Right lobe of liver (tissue), 6 donors: ENCODE data around the gene SLC4A4. TPM values are rescaled to one million over a fixed set of nuclear protein-coding genes. Genes with fewer than 3 reads are reported as not detected.

ENCODE experiments used
- ATAC-seq, 4 donors: fragments of 200-7000 bp; cut with Tn5 transposase; one replicate each; pipeline ENCODE4 v1.9.1; 2020; ENCODE audit warnings: mild to moderate bottlenecking in 4 of 4, moderate library complexity in 4 of 4
- DNase-seq, 3 donors: peaks; one replicate each; pipeline ENCODE4 v3.0.0-alpha.2; 2020
- H3K27ac ChIP-seq, 3 donors: fragments of 200-600 bp; one replicate each; pipeline ENCODE4 v1.8.0; 2022
- H3K27me3 ChIP-seq, 2 donors: fragments of 200-600 bp; one replicate each; pipeline ENCODE4 v1.8.0; 2022
- H3K36me3 ChIP-seq, 4 donors: fragments of 200-600 bp; sonication (generic) in 1 of 4; one replicate each; pipeline versions ENCODE4 v1.5.1 to v1.8.0; 2017 to 2022; ENCODE audit warnings: control low read depth in 1 of 4
- H3K4me1 ChIP-seq, 4 donors: fragments of 200-600 bp; sonication (generic) in 1 of 4; one replicate each; pipeline versions ENCODE4 v1.5.1 to v1.8.0; 2017 to 2022; ENCODE audit warnings: control low read depth in 1 of 4
- H3K4me3 ChIP-seq, 3 donors: fragments of 200-600 bp; one replicate each; pipeline ENCODE4 v1.8.0; 2022
- H3K9me3 ChIP-seq, 4 donors: fragments of 200-600 bp; sonication (generic) in 1 of 4; one replicate each; pipeline versions ENCODE4 v1.5.1 to v1.8.0; 2017 to 2022; ENCODE audit warnings: control low read depth in 1 of 4
- CTCF ChIP-seq, 4 donors: fragments of 200-600 bp in 3 of 4; fragments of 450-650 bp in 1 of 4; IDR thresholded peaks; one replicate each; pipeline versions ENCODE4 v1.5.1 to v1.8.0; 2016 to 2022; ENCODE audit warnings: antibody characterized with exemption in 4 of 4, mild to moderate bottlenecking in 2 of 4
- POLR2A ChIP-seq: fragments of 450-650 bp; IDR thresholded peaks from one replicate; pipeline ENCODE4 v1.6.1; 2017; ENCODE audit warnings: antibody characterized with exemption, mild to moderate bottlenecking
- WGBS: methylation state at CpG from one replicate; pipeline ENCODE4 v1.1.6; 2018; ENCODE audit warnings: low coverage, low lambda C conversion rate; ENCODE audit not compliant: insufficient coverage; ENCODE audit errors: missing lambda C conversion rate; 5-methylcytosine and 5-hydroxymethylcytosine counted together
- intact Hi-C, 2 donors: fragments of 100-400 bp; cut with DNase I; formaldehyde crosslinking; loops; one replicate each; pipeline versions ENCODE4 v1.11.2 to v1.14.1; 2022
- total RNA-seq, 6 experiments: library from RNA; depleted of rRNA in 2 of 6; stranded (reverse); fragments of >200 nt in 2 of 6; fragmentation: NEBNext Ultra II Directional in 3 of 6; extraction: Animal tissue kit (Norgen Biotek cat#: 25700) in 3 of 6; gene quantifications; one replicate each; pipeline versions ENCODE4 v1.1.0 to v1.2.4, GENCODE V29; 2016 to 2023
- donor health status: DM: no; HTN: yes; CAD: no.
- donor health status: DM: no; HTN: no; CAD: no.
- donor health status: DM: no; HTN: no; CAD: no.
- donor health status: DM: no; HTN: yes; CAD: no.
- donor health status: DM: no; HTN: yes; CAD: no.

The SLC4A4 gene
- total RNA-seq, 6 experiments from 2014 or later: 16.5 to 28.7 (median 24.4) TPM

- 31% methylated on average over 2 of the region's 2 CpGs for WGBS
- no peak for DNase-seq
- ATAC-seq: peak in 3 of 4 donors; percentile 39 to 66 (median 52)
- Histone ChIP-seq H3K4me1 (peaks cover 0 to 17% (median 0%) of the 10 kb centered on the region in 4 donors), H3K27me3 (no peaks in the 10 kb centered on the region), H3K9me3 (no peaks in the 10 kb centered on the region), H3K4me3 (peak overlapping the region in 1 of 3 donors; percentile 3), H3K36me3 (no peaks in the 10 kb centered on the region), H3K27ac (peak overlapping the region in 2 of 3 donors; percentile 45 to 52)
- TF ChIP-seq CTCF (IDR thresholded peaks at IDR 0.05) (no peak), POLR2A (no peak)
- intact Hi-C loops: no loop called here
Observed at GRCh38 chr4:71440612-71441011, 101.8 kb downstream of the SLC4A4 start.

- ATAC-seq (peak; percentile 81 to 86 (median 84)), DNase-seq (peak in 2 of 3 donors; percentile 40 to 52)
- 32% methylated on average over 5 of the region's 5 CpGs for WGBS
- Histone ChIP-seq H3K27me3 (no peaks in the 10 kb centered on the region), H3K27ac (peak overlapping the region in 2 of 3 donors; percentile 45 to 52), H3K9me3 (no peaks in the 10 kb centered on the region), H3K36me3 (no peaks in the 10 kb centered on the region), H3K4me3 (peak overlapping the region in 2 of 3 donors; percentile 3), H3K4me1 (peaks cover 0 to 26% (median 2%) of the 10 kb centered on the region in 4 donors)
- TF ChIP-seq CTCF (IDR thresholded peaks at IDR 0.05): no peak
- no peak for TF ChIP-seq POLR2A
- intact Hi-C loops: no loop called here
Observed at GRCh38 chr4:71441186-71442169, 102.7 kb downstream of the SLC4A4 start.

GRCh38 chr4:71442336-71442735 lies 103.5 kb downstream of the SLC4A4 start:
- no peak for DNase-seq
- TF ChIP-seq CTCF (IDR thresholded peaks at IDR 0.05): no peak
- ATAC-seq: no peak
- H3K27me3 ChIP-seq: no peaks in the 10 kb centered on the region
- no peaks in the 10 kb centered on the region for H3K36me3 ChIP-seq
- H3K27ac ChIP-seq: no peak overlapping the region
- H3K9me3 ChIP-seq: no peaks in the 10 kb centered on the region
- WGBS: 73% methylated on average over 3 of the region's 3 CpGs
- intact Hi-C loops: no loop called here
- peaks cover 0 to 33% (median 2%) of the 10 kb centered on the region in 4 donors for H3K4me1 ChIP-seq
- no peak overlapping the region for H3K4me3 ChIP-seq

GRCh38 chr4:71444395-71444794 lies 105.6 kb downstream of the SLC4A4 start:
- TF ChIP-seq POLR2A (no peak), CTCF (IDR thresholded peaks at IDR 0.05) (no peak)
- intact Hi-C loops: no loop called here
- no peak overlapping the region for H3K27ac ChIP-seq

More at GRCh38 chr4:71444395-71444794, 105.6 kb downstream of the SLC4A4 start:
- DNase-seq (no peak), ATAC-seq (no peak)
- Histone ChIP-seq H3K36me3 (no peaks in the 10 kb centered on the region), H3K4me1 (peaks cover 0 to 34% (median 2%) of the 10 kb centered on the region in 4 donors), H3K27me3 (no peaks in the 10 kb centered on the region), H3K4me3 (no peak overlapping the region), H3K9me3 (no peaks in the 10 kb centered on the region)
- 70% methylated on average over 2 of the region's 2 CpGs for WGBS
